Measurements from ENCODE around the gene LHFPL2. TPM values are rescaled to one million over a fixed set of nuclear protein-coding genes. Genes with fewer than 3 reads are reported as not detected.

The LHFPL2 gene
- total and polyA plus RNA-seq, 5 experiments from 2014 or later, result 0.15 to 1.8 (median 0.56) TPM

DNA sequence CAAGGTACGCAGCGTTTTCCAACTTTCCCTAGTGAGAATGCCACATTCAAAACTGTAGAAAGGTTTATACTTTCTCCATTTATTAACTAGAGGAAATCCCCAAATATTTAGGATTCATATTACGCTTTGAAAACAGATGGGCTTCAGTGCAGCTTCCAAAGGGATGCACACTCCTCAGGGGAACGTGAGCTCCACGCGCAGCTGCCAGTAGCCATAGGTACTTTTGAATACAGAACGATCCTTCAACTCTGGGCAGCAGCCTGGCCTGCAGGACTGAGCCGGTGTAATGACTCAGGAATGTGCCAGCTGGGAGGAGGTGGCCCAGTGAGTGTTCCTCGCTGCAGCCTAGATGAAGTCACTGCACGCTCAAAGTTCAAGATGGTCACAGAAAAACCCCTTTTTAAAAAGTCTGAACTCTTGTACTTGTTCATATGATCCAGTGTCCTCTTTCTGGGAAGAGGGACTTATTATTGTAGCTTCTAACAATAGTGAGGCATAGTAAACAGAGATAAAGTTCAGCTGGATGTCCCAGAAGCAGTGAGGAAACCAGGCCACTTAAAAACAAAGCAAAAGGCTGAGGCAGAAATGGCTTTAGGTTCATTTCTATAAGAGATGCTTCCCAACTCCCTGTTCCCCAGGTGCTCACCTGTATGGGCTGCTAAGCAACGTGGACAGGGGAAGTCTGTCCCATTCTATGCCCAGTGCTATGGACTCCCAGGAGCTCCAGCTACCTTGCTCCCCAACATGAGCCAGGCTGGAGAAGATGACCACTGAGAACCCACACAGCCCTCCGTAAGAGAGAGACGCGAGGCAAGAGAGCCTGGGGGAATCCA, 130.0 kb downstream of the LHFPL2 start:
- ATAC-seq (no peak), DNase-seq (no peak)
- Mint-ChIP-seq H3K9me3 (no peaks in the 10 kb centered on the region), H3K27me3 (peaks cover 14 to 74% (median 56%) of the 10 kb centered on the region in 5 donors), H3K4me1 (no peaks in the 10 kb centered on the region), H3K36me3 (peaks cover 0 to 3% (median 0%) of the 10 kb centered on the region in 3 donors), H3K4me3 (no peak overlapping the region), H3K27ac (no peak overlapping the region)
- POLR2A ChIA-PET, result no interaction called here

DNA sequence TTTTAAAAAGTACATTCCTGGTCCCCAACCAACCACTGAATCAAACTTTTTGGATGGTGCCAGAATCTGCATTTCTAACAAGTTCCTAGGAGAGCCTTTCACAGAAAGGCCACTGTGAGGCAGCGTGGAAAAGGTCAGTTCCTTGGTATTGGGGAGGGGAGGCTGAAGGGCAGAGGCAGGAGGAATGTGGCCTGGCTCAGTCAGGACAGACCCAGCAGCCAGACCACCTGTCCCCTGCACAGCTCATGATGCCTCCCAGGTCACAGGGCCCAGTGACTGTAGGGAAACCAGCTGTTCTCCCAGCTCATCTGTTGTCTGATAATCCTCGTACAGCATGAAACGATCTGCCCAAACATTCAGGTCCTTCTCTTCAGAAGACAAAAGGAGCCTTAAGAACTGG, 132.9 kb downstream of the LHFPL2 start:
- H3K36me3 Mint-ChIP-seq, result peaks cover 0 to 1% (median 0%) of the 10 kb centered on the region in 3 donors
- H3K27me3 Mint-ChIP-seq, result peaks cover 14 to 66% (median 46%) of the 10 kb centered on the region in 5 donors
- no peak overlapping the region for H3K4me3 Mint-ChIP-seq

DNA sequence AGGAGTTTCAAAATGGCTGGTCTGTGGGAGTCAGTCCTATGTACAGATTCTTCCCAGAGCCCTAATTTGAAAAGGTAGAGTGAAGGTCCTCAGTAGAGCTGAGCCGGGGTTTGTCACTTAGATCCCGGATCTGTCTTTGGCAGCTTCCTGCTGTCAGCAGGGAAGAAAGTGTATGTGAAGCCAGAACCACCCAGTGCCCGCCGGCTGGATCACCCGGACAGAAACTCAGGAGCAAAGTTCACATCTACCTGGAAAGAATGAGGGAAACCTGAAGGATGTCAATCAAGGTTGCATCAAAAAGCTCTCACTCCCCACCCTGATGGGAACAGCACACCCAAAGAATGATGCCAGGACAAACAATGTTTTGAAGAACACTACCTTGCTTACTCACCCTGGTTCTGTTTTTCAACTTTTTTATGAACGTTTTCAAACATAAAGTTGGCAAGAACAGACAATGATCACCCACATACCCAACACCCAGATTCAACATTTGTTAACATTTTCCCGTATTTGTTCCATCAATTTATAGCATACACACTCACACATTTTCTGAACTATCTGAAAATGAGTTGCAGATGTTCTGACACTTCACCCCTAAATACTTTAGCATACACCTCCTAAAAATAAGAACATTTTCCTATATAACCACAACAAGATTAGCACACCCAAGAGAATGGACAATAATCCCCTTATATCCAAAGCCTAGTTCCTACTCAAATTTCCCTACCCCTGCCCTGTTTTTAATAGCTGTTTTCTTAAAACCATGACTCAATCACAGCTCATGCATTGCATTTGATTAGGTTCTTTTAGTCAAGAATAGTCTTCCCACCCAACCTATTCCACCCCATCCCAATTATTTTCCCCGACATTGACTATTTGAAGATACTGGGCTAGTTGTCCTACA, 133.9 kb downstream of the LHFPL2 start:
- POLR2A ChIA-PET, result no interaction called here
- Mint-ChIP-seq H3K36me3 (no peaks in the 10 kb centered on the region), H3K27me3 (peaks cover 14 to 57% (median 36%) of the 10 kb centered on the region in 5 donors), H3K27ac (no peak overlapping the region), H3K9me3 (no peaks in the 10 kb centered on the region), H3K4me3 (no peak overlapping the region), H3K4me1 (peaks cover under 1 to 11% (median 6%) of the 10 kb centered on the region in 4 donors)
- DNase-seq (no peak), ATAC-seq (no peak)

More for the DNA sequence above, 132.9 kb downstream of the LHFPL2 start:
- no peak for DNase-seq
- Mint-ChIP-seq H3K4me1 (peaks cover 0 to 6% (median 0%) of the 10 kb centered on the region in 4 donors), H3K27ac (no peak overlapping the region), H3K9me3 (no peaks in the 10 kb centered on the region)
- POLR2A ChIA-PET, result no interaction called here
- no peak for ATAC-seq

DNA sequence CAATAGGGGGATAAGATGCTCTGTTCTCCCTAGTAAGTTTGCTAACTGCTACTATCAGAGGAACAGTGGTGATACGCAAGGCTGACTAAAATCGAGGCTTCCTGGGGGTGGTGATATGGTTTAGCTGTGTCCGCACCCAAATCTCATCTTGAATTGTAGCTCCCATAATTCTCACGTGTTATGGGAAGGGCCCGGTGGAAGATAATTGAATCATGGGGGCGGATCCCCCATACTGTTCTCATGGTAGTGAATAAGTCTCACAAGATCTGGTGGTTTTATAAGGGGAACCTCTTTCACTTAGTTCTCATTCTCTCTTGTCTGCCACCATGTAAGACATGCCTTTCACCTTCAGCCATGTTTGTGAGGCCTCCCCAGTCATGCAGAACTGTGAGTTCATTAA, 135.1 kb downstream of the LHFPL2 start:
- H3K27me3 Mint-ChIP-seq, result peaks cover 16 to 64% (median 38%) of the 10 kb centered on the region in 5 donors
- ATAC-seq (no peak), DNase-seq (no peak)
- H3K4me1 Mint-ChIP-seq, result peaks cover 6 to 21% (median 15%) of the 10 kb centered on the region in 4 donors
- no peak overlapping the region for H3K4me3 Mint-ChIP-seq
- no peaks in the 10 kb centered on the region for H3K9me3 Mint-ChIP-seq
- H3K27ac Mint-ChIP-seq, result no peak overlapping the region
- H3K36me3 Mint-ChIP-seq, result no peaks in the 10 kb centered on the region
- POLR2A ChIA-PET, result no interaction called here

DNA sequence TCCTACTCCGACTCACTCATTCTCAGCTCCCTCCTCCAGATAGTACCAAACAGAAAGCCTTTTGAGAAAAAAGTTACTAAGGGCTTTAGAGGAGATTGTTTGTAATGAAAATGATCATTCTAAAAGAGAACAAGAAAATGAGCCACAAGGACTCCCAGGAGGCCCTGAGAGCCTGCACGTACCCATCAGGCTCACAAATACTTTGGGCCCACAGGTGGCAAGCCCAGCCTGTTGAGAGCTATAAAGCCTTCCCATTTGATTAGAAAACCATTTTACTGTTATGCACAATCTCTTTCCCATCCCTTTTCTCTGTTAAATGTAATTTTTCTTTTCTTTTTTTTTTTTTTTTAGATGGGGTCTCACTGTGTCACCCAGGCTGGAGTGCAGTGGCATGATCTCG, 136.1 kb downstream of the LHFPL2 start:
- H3K27me3 Mint-ChIP-seq, result peaks cover 17 to 70% (median 44%) of the 10 kb centered on the region in 5 donors
- no peaks in the 10 kb centered on the region for H3K36me3 Mint-ChIP-seq
- H3K4me1 Mint-ChIP-seq, result peaks cover 6 to 21% (median 15%) of the 10 kb centered on the region in 4 donors
- DNase-seq, result no peak
- POLR2A ChIA-PET, result no interaction called here
- no peak overlapping the region for H3K4me3 Mint-ChIP-seq
- H3K27ac Mint-ChIP-seq, result no peak overlapping the region
- ATAC-seq, result no peak
- H3K9me3 Mint-ChIP-seq, result no peaks in the 10 kb centered on the region

DNA sequence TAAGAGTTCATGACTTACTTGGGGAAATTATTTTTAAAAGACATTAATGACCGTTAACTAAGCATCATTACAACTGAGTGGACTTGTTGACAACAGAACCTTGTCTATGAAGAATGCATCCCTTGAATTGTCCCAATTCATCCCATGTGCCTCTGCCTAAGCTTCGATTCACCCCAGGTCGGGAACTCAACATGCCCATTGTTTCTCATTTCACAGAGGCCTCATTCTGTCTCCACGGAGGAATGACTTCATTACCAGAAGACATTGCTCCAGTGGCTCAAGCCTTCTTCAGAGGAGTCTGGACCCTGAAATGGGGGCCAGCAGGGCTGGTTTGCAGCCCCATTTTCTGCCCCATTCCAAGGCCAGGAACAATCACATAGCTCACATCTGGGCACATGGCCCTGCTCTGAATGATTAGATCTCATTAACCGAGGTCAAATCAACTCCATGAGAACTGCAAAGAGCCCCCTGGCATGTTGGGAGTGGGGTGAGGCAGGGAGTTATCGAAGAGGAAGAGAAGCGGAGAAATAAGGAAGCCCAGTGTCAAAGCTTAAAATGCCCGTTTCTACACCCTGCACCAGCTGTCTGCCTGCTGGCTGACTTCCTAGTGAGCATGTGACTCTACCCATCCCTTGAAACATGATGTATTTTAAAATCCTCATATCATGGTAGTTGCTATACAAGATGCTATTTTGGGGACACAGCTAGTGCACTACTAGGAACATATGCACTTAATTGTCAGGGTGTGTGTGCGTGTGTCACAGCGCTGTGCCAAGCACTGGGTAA, 137.3 kb downstream of the LHFPL2 start:
- peak overlapping the region in 8 of 10 donors; percentile 27 to 93 (median 86) for H3K4me3 Mint-ChIP-seq
- DNase-seq, result no peak
- POLR2A ChIA-PET, result no interaction called here

DNA sequence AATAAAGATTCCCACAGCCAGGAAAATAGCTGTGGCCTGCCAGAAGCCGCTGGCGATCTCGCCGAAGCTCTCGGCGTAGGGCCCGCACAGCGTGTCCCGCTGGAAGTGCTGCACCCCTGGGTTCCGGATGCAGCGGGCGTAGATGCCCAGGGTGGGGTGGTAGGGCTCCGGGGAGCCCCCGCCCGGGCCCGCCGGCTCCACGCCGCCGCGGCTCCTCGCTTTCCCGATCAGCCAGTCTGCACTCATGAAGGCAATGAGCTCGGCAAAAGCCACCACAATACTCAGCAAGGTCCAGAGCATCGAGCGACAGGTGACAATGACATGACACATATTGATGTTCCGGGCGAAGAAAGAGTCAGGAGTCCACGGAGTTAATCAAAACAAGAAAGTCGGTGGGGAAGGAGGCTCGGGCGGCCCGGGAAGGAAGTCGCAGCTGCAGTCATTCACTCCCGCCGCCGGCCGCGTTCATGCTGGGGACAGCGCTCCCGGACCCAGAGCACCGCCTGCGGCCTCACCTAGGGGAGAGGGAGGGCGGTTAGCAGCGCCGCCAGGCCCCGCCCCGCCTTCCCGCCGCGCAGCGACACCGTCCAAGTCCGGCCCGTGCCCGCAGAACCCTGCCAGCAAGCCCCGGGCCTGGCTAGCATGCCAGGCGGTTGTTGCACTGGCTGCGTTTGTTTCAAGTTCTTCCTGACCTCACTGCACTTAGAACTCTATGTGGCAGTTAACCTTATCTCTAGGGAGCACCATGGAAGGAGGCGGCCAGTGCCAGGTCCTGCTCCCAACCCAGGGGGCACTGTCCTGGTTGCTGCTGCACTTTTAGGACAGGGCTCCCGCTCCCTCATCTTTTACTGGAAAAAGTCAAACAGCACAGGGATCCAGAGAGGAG, 138.4 kb downstream of the LHFPL2 start:
- Mint-ChIP-seq H3K27me3 (peaks cover 25 to 67% (median 35%) of the 10 kb centered on the region in 5 donors), H3K9me3 (no peaks in the 10 kb centered on the region), H3K36me3 (no peaks in the 10 kb centered on the region), H3K4me3 (peak overlapping the region; percentile 73 to 93 (median 87)), H3K4me1 (peaks cover 6 to 21% (median 15%) of the 10 kb centered on the region in 4 donors), H3K27ac (peak overlapping the region in 1 of 10 donors; percentile 47)
- ATAC-seq (peak; percentile 72 to 80), DNase-seq (peak in 6 of 10 donors; percentile 10 to 30 (median 22))
- POLR2A ChIA-PET, result no interaction called here

More for the DNA sequence above, 137.3 kb downstream of the LHFPL2 start:
- H3K9me3 Mint-ChIP-seq, result no peaks in the 10 kb centered on the region
- no peak overlapping the region for H3K27ac Mint-ChIP-seq
- no peaks in the 10 kb centered on the region for H3K36me3 Mint-ChIP-seq
- H3K4me1 Mint-ChIP-seq, result peaks cover 6 to 21% (median 15%) of the 10 kb centered on the region in 4 donors
- ATAC-seq, result no peak
- peaks cover 17 to 71% (median 40%) of the 10 kb centered on the region in 5 donors for H3K27me3 Mint-ChIP-seq

DNA sequence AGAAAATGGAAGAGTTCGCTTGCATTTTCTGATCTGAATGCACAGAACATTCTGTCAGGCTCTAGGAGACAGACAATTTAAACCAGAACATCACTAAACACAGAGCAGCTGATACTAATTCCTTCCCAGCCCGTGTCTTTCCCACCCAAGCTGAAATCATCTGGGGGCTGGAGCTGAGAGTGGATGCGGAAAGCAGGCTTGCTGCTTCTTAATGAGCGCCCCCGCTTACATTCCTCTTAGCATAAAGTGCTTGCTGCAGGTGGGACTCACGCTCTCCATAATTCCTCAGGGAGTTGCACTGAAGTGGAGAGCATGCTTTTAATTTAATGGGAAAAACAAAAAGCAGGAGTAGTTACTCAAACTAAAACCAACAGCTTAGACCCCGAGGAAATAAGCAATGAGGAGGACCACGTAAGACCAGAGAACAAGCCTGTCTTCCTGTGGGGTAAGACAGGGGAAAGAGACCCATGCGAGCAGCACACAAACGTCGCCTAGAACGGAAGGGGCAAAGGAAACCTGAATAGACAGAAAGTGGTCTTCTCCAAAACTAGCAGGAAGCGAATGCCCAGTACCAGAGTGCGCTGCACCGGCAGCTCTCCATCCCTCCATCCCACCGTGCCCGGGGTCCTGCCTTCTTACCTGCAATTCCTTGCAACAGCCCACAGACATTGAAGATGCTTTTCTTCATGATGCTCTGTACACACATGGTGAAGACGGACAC, 139.3 kb downstream of the LHFPL2 start:
- no peaks in the 10 kb centered on the region for H3K36me3 Mint-ChIP-seq
- peak overlapping the region; percentile 73 to 93 (median 87) for H3K4me3 Mint-ChIP-seq
- DNase-seq, result peak in 3 of 10 donors; percentile 19 to 27 (median 26)
- ATAC-seq, result peak; percentile 52 to 61
- POLR2A ChIA-PET, result no interaction called here
- H3K9me3 Mint-ChIP-seq, result no peaks in the 10 kb centered on the region
- H3K27me3 Mint-ChIP-seq, result peaks cover 26 to 67% (median 34%) of the 10 kb centered on the region in 5 donors
- peak overlapping the region in 3 of 10 donors; percentile 30 to 53 (median 34) for H3K27ac Mint-ChIP-seq
- H3K4me1 Mint-ChIP-seq, result peaks cover 6 to 21% (median 15%) of the 10 kb centered on the region in 4 donors

DNA sequence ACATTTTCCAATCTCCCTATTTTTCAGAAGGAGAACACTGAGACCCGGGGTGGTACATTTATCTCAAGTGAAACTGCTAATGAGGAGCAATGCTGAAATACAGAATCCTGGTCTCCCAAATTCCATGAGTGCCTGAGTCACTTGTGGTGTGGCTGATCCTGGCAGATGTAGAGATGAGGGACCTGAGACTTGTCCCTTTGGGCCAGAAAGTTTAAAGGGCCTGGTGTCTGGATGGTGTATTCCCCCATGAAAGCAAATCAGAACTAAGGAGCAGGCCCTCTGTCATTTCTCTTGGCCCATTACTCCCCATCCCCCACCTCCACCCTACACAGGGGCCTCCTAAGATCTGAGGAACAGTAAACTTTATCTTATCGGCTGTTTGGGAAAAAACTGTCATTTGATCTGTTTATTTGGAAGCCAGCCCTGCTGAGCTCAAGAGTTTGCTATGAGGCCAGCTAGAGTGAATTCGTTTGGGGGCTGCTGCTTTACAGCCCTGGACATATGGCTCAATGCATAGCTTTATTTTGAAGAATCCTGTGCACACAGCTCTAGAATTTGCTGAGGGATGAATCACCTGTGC, 140.3 kb downstream of the LHFPL2 start:
- Mint-ChIP-seq H3K27ac (peak overlapping the region in 1 of 10 donors; percentile 69), H3K4me1 (peaks cover 6 to 21% (median 15%) of the 10 kb centered on the region in 4 donors), H3K27me3 (peaks cover 28 to 69% (median 34%) of the 10 kb centered on the region in 5 donors), H3K4me3 (peak overlapping the region in 2 of 10 donors; percentile 12 to 86), H3K36me3 (no peaks in the 10 kb centered on the region), H3K9me3 (no peaks in the 10 kb centered on the region)
- DNase-seq, result no peak
- POLR2A ChIA-PET, result no interaction called here
- ATAC-seq, result no peak

DNA sequence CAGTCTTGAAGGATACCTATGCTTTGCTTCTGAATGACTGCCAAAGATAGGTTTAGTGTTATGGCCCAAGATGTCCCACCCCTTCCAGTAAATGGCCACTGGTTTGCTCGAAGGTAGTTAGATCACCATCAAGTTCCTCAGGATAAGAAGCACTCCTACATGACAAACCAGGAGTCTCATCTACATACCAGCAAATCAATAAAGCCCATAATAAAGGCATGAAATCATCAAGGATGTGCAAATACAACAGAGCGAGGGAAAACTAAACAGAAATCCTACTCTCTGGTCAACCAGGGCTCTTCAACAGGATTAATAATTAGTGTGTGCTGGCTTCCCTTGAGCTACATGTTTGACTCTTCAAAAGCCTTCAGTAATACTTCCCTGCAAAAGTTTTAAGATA, 141.0 kb downstream of the LHFPL2 start:
- peaks cover 27 to 70% (median 35%) of the 10 kb centered on the region in 5 donors for H3K27me3 Mint-ChIP-seq
- no peak overlapping the region for H3K27ac Mint-ChIP-seq
- peaks cover 6 to 21% (median 15%) of the 10 kb centered on the region in 4 donors for H3K4me1 Mint-ChIP-seq
- H3K9me3 Mint-ChIP-seq, result no peaks in the 10 kb centered on the region
- H3K4me3 Mint-ChIP-seq, result peak overlapping the region in 1 of 10 donors; percentile 54
- no peaks in the 10 kb centered on the region for H3K36me3 Mint-ChIP-seq
- POLR2A ChIA-PET, result no interaction called here
- ATAC-seq (no peak), DNase-seq (no peak)
